ENCODE data around the gene PRR35.

GRCh38 chr16:588889-589657, 28.9 kb downstream of the PRR35 start:
- TF ChIP-seq EZH2 (IDR thresholded peaks at IDR 0.05; ENCODE audit: low read length), result no peak
- TF ChIP-seq, protein P1, sequence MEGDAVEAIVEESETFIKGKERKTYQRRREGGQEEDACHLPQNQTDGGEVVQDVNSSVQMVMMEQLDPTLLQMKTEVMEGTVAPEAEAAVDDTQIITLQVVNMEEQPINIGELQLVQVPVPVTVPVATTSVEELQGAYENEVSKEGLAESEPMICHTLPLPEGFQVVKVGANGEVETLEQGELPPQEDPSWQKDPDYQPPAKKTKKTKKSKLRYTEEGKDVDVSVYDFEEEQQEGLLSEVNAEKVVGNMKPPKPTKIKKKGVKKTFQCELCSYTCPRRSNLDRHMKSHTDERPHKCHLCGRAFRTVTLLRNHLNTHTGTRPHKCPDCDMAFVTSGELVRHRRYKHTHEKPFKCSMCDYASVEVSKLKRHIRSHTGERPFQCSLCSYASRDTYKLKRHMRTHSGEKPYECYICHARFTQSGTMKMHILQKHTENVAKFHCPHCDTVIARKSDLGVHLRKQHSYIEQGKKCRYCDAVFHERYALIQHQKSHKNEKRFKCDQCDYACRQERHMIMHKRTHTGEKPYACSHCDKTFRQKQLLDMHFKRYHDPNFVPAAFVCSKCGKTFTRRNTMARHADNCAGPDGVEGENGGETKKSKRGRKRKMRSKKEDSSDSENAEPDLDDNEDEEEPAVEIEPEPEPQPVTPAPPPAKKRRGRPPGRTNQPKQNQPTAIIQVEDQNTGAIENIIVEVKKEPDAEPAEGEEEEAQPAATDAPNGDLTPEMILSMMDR (optimal IDR thresholded peaks at IDR 0.05 in 1 of 3, IDR thresholded peaks at IDR 0.05 in 1 of 3, conservative IDR thresholded peaks at IDR 0.05 in 1 of 3; ENCODE audit: extremely low read depth in 1 of 3, insufficient read depth in 2 of 3, low read length in 3 of 3), result no peak

Data from keratinocyte (primary cell).